ENCODE data around the gene ICAM2.

DNA sequence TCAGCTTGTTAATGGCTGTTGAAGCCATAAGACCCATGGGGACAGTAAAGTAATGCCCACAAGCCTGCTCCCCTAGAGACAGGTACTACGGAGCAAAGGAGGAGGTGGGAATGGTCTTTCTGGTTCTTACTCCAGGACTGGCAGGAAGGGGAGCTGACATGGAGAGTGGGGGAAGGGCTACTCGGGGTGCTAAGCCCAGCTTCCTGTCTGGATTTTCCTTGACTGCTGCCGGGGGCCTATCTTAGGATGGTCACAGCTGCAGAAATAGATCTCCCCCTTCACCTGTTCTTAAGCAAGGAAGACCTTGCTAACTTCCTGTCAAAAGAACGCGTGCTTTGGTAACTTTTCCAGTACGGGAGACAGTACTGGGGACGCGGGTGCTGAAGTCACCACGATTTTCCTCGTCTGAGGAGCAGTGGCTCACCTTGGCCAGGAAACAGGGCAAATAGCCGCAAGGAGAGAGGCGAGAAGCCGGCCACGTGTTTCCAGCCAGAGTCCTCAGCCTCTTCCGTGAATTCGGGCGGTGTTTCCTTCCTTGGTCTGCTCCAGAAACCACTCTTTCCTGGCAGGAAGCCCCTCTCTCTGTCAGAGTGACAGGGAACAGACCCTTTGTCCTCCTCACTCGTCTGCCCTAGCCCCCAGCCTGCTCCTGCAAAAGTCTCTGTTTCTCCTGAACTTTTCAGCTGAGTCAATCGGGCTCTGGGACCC, 22.9 kb downstream of the ICAM2 start:
- TF ChIP-seq, protein P1, sequence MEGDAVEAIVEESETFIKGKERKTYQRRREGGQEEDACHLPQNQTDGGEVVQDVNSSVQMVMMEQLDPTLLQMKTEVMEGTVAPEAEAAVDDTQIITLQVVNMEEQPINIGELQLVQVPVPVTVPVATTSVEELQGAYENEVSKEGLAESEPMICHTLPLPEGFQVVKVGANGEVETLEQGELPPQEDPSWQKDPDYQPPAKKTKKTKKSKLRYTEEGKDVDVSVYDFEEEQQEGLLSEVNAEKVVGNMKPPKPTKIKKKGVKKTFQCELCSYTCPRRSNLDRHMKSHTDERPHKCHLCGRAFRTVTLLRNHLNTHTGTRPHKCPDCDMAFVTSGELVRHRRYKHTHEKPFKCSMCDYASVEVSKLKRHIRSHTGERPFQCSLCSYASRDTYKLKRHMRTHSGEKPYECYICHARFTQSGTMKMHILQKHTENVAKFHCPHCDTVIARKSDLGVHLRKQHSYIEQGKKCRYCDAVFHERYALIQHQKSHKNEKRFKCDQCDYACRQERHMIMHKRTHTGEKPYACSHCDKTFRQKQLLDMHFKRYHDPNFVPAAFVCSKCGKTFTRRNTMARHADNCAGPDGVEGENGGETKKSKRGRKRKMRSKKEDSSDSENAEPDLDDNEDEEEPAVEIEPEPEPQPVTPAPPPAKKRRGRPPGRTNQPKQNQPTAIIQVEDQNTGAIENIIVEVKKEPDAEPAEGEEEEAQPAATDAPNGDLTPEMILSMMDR (IDR thresholded peaks at IDR 0.05): no peak
- no peak for TF ChIP-seq POLR2A (IDR thresholded peaks at IDR 0.05)

Measured in vagina (tissue), 2 donors.